ENCODE data around the gene UGT8. TPM values are rescaled to one million over a fixed set of nuclear protein-coding genes. Genes with fewer than 3 reads are reported as not detected.

UGT8 gene
- total RNA-seq, 1 donor from 2014 or later = 1.2 TPM

DNA sequence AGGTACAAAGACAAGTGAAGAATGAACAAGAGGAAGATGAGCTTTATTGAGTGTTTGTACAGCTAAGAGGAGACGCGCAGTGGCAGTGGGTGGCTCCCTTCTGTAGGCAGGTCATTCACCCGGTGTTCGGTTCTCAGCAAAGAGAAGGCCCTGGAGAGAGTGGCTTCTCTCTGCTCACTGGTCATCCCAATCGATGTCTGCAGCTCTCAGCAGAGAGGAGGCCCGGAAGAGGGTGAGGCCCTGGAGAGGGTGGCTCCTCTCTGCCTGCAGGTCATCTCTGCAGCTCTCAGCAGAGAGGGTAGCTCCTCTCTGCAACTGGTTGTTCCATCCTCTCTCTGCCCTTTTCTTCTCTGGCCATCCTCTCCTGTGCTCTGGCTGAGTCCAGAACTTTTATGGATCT lies 126.5 kb downstream of the UGT8 start:
- Histone ChIP-seq H3K27me3 (ENCODE audit: low read depth) (no peaks in the 10 kb centered on the region), H3K36me3 (no peaks in the 10 kb centered on the region), H3K4me1 (no peaks in the 10 kb centered on the region), H3K27ac (no peak overlapping the region), H3K4me3 (no peak overlapping the region), H3K9me3 (no peaks in the 10 kb centered on the region)
- ATAC-seq (no peak), DNase-seq (no peak)
- intact Hi-C loops (cut with DNase I) = no loop called here
- no peak for TF ChIP-seq CTCF (IDR thresholded peaks at IDR 0.05)

GRCh38 chr4:114727461-114727860 lies 128.9 kb downstream of the UGT8 start:
- no peak overlapping the region for H3K27ac ChIP-seq
- no peaks in the 10 kb centered on the region for H3K36me3 ChIP-seq
- no peak for TF ChIP-seq CTCF (IDR thresholded peaks at IDR 0.05)
- H3K9me3 ChIP-seq = no peaks in the 10 kb centered on the region
- H3K27me3 ChIP-seq (ENCODE audit: low read depth) = no peaks in the 10 kb centered on the region
- DNase-seq (no peak), ATAC-seq (no peak)
- no peaks in the 10 kb centered on the region for H3K4me1 ChIP-seq
- H3K4me3 ChIP-seq = no peak overlapping the region
- intact Hi-C loops (cut with DNase I) = no loop called here

Small RNAs within 50 kb of the gene (microRNA-seq; reads per million reads assigned to microRNA genes)
- not detected for gene MIR577 (ENCODE audit: borderline number of aligned reads)

All from lower lobe of right lung (tissue), 2 donors.